GM12878 (cell line): ENCODE results near the gene LARGE1. TPM values are rescaled to one million over a fixed set of nuclear protein-coding genes. Genes with fewer than 3 reads are reported as not detected.
A peak's percentile ranks its signal among the peaks of the same experiment; 100 is the strongest.

ENCODE experiments used
- ATAC-seq: fragments of 200-7000 bp; cut with Tn5 transposase; 3 replicates; pipeline ENCODE4 v1.9.1; 2020; ENCODE audit warnings: mild to moderate bottlenecking, moderate library complexity
- BruUV-seq: library from RNA; stranded (reverse); fragments of 400-500 nt; replicated peaks from 2 replicates; lab custom pipeline; 2021; lab: Mats Ljungman, UMichigan
- CTCF ChIA-PET: fragments of 300-600 bp; sonication (Branson Sonifier 250); formaldehyde crosslinking; extraction: SDS; loops from one replicate; lab custom pipeline; 2021; ENCODE audit warnings: inconsistent platforms; lab: Yijun Ruan, JAX
- POLR2A ChIA-PET: fragments of 350-600 bp; formaldehyde crosslinking; extraction: SDS; loops from one replicate; lab custom pipeline; 2021; ENCODE audit warnings: inconsistent platforms; lab: Charles Lee
- RAD21 ChIA-PET: fragments of 300-600 bp; sonication (Branson Sonifier 250); formaldehyde crosslinking; loops from one replicate; lab custom pipeline; 2023; ENCODE audit warnings: antibody characterized with exemption; ENCODE audit not compliant: unreplicated experiment; lab: Charles Lee
- SMC1A ChIA-PET: fragments of 300-600 bp; sonication (Branson Sonifier 250); formaldehyde crosslinking; loops from one replicate; lab custom pipeline; 2023; ENCODE audit not compliant: unreplicated experiment, uncharacterized antibody; lab: Charles Lee
- DNase-seq: peaks from one replicate; pipeline ENCODE4 v3.0.0-alpha.2; 2011; ENCODE audit warnings: low read depth, low spot score
- FAIRE-seq: peaks from 3 replicates; lab custom pipeline; 2011; peaks lifted over from hg19 to GRCh38; lab: Jason Lieb, UNC
- H2AFZ ChIP-seq: 2 replicates; pipeline ENCODE4 v1.6.0; 2011; ENCODE audit warnings: low read depth, low read length, control low read depth; ENCODE audit not compliant: control insufficient read depth
- H3K27ac ChIP-seq: 2 replicates; pipeline ENCODE4 v1.5.1; 2011; ENCODE audit warnings: control low read depth; ENCODE audit not compliant: control insufficient read depth, insufficient read depth
- H3K27me3 ChIP-seq, 2 experiments: replicated peaks in 1 of 2; 2 replicates each; pipeline versions ENCODE4 v1.6.0 to v1.6.1; 2011; ENCODE audit warnings: low read length in 1 of 2; ENCODE audit not compliant: control insufficient read depth in 2 of 2, insufficient read depth in 2 of 2
- H3K36me3 ChIP-seq, 2 experiments: 2 replicates each; pipeline ENCODE4 v1.5.1; 2011; ENCODE audit warnings: low read length in 1 of 2; ENCODE audit not compliant: control insufficient read depth in 2 of 2, insufficient read depth in 2 of 2
- H3K4me1 ChIP-seq: 2 replicates; pipeline ENCODE4 v1.6.1; 2011; ENCODE audit warnings: mild to moderate bottlenecking, low read length, moderate library complexity, mixed read lengths; ENCODE audit not compliant: control insufficient read depth, insufficient read depth
- H3K4me2 ChIP-seq: 2 replicates; pipeline ENCODE4 v1.6.0; 2011; ENCODE audit warnings: control low read depth; ENCODE audit not compliant: control insufficient read depth, insufficient read depth
- H3K4me3 ChIP-seq: fragments of 200-600 bp; sonication (generic); 2 replicates; pipeline ENCODE4 v1.5.1; 2016
- H3K79me2 ChIP-seq: 2 replicates; pipeline ENCODE4 v1.6.0; 2011; ENCODE audit warnings: low read length; ENCODE audit not compliant: control insufficient read depth, insufficient read depth
- H3K9ac ChIP-seq: 2 replicates; pipeline ENCODE4 v1.8.0; 2011; ENCODE audit warnings: low read length, control low read depth, mixed read lengths; ENCODE audit not compliant: control insufficient read depth, insufficient read depth
- H3K9me3 ChIP-seq: replicated peaks from 3 replicates; pipeline ENCODE4 v1.5.1; 2011; ENCODE audit warnings: mild to moderate bottlenecking, low read length; ENCODE audit not compliant: control insufficient read depth, insufficient read depth
- H4K20me1 ChIP-seq: 2 replicates; pipeline ENCODE4 v1.6.0; 2011; ENCODE audit not compliant: control insufficient read depth, insufficient read depth
- CBX3 ChIP-seq: fragments of 200-600 bp; sonication (generic); IDR thresholded peaks from 2 replicates; pipeline ENCODE4 v1.6.1; 2016; ENCODE audit warnings: low read depth, borderline replicate concordance
- EP300 ChIP-seq, 2 experiments: fragments of 150-350 bp in 1 of 2; IDR thresholded peaks; 2 replicates each; pipeline ENCODE4 v1.6.1; 2011 to 2012; ENCODE audit warnings: low read depth in 2 of 2, low read length in 2 of 2, borderline replicate concordance in 1 of 2, improper control_type of control experiment in 1 of 2, inconsistent platforms in 1 of 2; ENCODE audit not compliant: control insufficient read depth in 1 of 2
- IKZF2 ChIP-seq, 2 experiments: fragments of 450-650 bp; IDR thresholded peaks; 2 replicates each; pipeline ENCODE4 v1.6.1; 2017; ENCODE audit warnings: mild to moderate bottlenecking in 2 of 2, moderate library complexity in 2 of 2
- MTA2 ChIP-seq: fragments of 450-650 bp; IDR thresholded peaks from 2 replicates; pipeline ENCODE4 v1.6.1; 2016; ENCODE audit warnings: low read depth, mild to moderate bottlenecking, moderate library complexity
- NR2C1 ChIP-seq: fragments of 450-650 bp; IDR thresholded peaks from 2 replicates; pipeline ENCODE4 v1.6.1; 2017; ENCODE audit warnings: antibody characterized with exemption, mild to moderate bottlenecking, moderate library complexity
- WGBS: methylation state at CpG from one replicate; pipeline ENCODE4 v1.1.6; 2016; ENCODE audit warnings: low lambda C conversion rate; ENCODE audit not compliant: insufficient replicate concordance, insufficient coverage; ENCODE audit errors: missing lambda C conversion rate; 5-methylcytosine and 5-hydroxymethylcytosine counted together
- in situ Hi-C: fragments of 300-500 bp; cut with MboI; formaldehyde crosslinking; loops from 9 replicates; pipeline ENCODE4 v1.14.3; 2018; ENCODE audit warnings: mixed read lengths
- intact Hi-C: fragments of 100-400 bp; cut with micrococcal nuclease; formaldehyde crosslinking; loops from one replicate; pipeline ENCODE4 v1.14.2; 2022; ENCODE audit not compliant: unreplicated experiment
- polyA plus RNA-seq, 11 experiments: library from polyadenylated mRNA; depleted of rRNA in 4 of 11; unstranded in 6 of 11; stranded (reverse) in 5 of 11; fragments of >200 nt; fragmentation: Nextera tagmentation in 4 of 11; fragmentation: Illumina TruSeq in 1 of 11; extraction: Ambion mirVana in 4 of 11; extraction: Trizol in 1 of 11; gene quantifications; 1 replicate in 1 of 11; 2 replicates in 10 of 11; pipeline versions ENCODE4 v1.2.1 to v1.2.3, GENCODE V29; 2011 to 2016; ENCODE audit warnings: inconsistent platforms in 2 of 11, missing spikeins in 2 of 11, low read depth in 1 of 11
- total RNA-seq, 4 experiments: library from RNA; depleted of rRNA in 3 of 4; stranded (reverse); fragments of >200 nt in 3 of 4; fragmentation: Illumina TruSeq in 1 of 4; extraction: Trizol in 1 of 4; gene quantifications; 2 replicates each; pipeline versions ENCODE4 v1.2.1 to v1.2.3, GENCODE V29; 2013 to 2021

Gene LARGE1
- total and polyA plus RNA-seq, 10 of the 15 experiments (the other 5 are each of a cell fraction or from before 2014, with no cell fraction given), result 3.2 to 41.4 (median 17.3) TPM

- ChIA-PET RAD21 (interaction anchor here (0.8 to 9.6 kb wide), 15 partner anchors 19 to 648 kb away, joined by 3 to 167 read pairs (median 6); partner anchors contain the start of gene LARGE1), CTCF (interaction anchor here (0.6 to 10.6 kb wide), 20 partner anchors 19 to 838 kb away, joined by 3 to 157 read pairs (median 10); no protein-coding TSS in a partner anchor), POLR2A (interaction anchor here (1.2 to 4.0 kb wide), 4 partner anchors 25 to 68 kb away, joined by 3 to 11 read pairs (median 6); no protein-coding TSS in a partner anchor), SMC1A (interaction anchor here (0.6 to 10.9 kb wide), 18 partner anchors 15 to 569 kb away, joined by 3 to 156 read pairs (median 13); no protein-coding TSS in a partner anchor)
- WGBS, result 48% methylated on average over 2 of the region's 2 CpGs
- Histone ChIP-seq H3K36me3 (no peaks in the 10 kb centered on the region), H4K20me1 (no peaks in the 10 kb centered on the region), H3K79me2 (no peaks in the 10 kb centered on the region), H3K4me1 (peaks cover 56% of the 10 kb centered on the region), H3K4me3 (no peak overlapping the region; the same call in 1 of the 2 replicates), H3K9ac (no peak overlapping the region), H3K27ac (peak overlapping the region; percentile 88), H2AFZ (no peak overlapping the region), H3K4me2 (peak overlapping the region; percentile 68), H3K9me3 (no peaks in the 10 kb centered on the region), H3K27me3 (no peaks in the 10 kb centered on the region)
- TF ChIP-seq MTA2, result peak; percentile 27; the same call in 1 of the 2 replicates
- TF ChIP-seq CBX3, result no peak
- TF ChIP-seq EP300 (IDR thresholded peaks at IDR 0.05; ENCODE audit: borderline replicate concordance in 1 of 2, control insufficient read depth in 1 of 2, low read depth in 2 of 2, low read length in 2 of 2), result 0 out of 4 replicates have a peak, but pooled peaks of 1 of the 2 experiments have one; percentile 34
- TF ChIP-seq NR2C1, result 0 out of 2 replicates have a peak, but pooled peaks have one; percentile 10
- peak in 1 of 2 experiments; percentile 43; a peak in 3 of 4 replicates for TF ChIP-seq IKZF2 (IDR thresholded peaks at IDR 0.05)
- in situ Hi-C loops (no loop called here), intact Hi-C loops (loop anchor here (1.0 kb wide), 2 partner anchors 26 kb away; no protein-coding TSS in a partner anchor)
- ATAC-seq (peak; percentile 35), FAIRE-seq (peak; percentile 52), DNase-seq (peak; percentile 60)
- BruUV-seq, result no TSS peak
Measured at GRCh38 chr22:33272871-33273270, 647.4 kb downstream of the LARGE1 start.
